Kidney (tissue), 14 donors: ENCODE measurements around the gene ATP8B2. TPM values are rescaled to one million over a fixed set of nuclear protein-coding genes. Genes with fewer than 3 reads are reported as not detected.

ENCODE experiments used
- DNase-seq, 5 donors: peaks; one replicate each; pipeline ENCODE4 v3.0.0-alpha.2; 2013 to 2020
- FAIRE-seq: peaks from 2 replicates; lab custom pipeline; 2012; peaks lifted over from hg19 to GRCh38; lab: Jason Lieb, UNC
- H3K27ac ChIP-seq, 2 donors: one replicate each; pipeline ENCODE4 v1.7.0; 2013; ENCODE audit warnings: low read depth in 2 of 2, low read length in 2 of 2, inconsistent platforms in 1 of 2
- H3K27me3 ChIP-seq: one replicate; pipeline ENCODE4 v1.7.1; 2013; ENCODE audit warnings: low read length, inconsistent platforms; ENCODE audit not compliant: control insufficient read depth, insufficient read depth
- H3K36me3 ChIP-seq, 3 donors: one replicate each; pipeline versions ENCODE4 v1.7.0 to v1.7.1; 2013; ENCODE audit warnings: low read length in 3 of 3, control low read depth in 1 of 3, inconsistent platforms in 1 of 3; ENCODE audit not compliant: insufficient read depth in 3 of 3, control insufficient read depth in 2 of 3
- H3K4me1 ChIP-seq, 3 donors: one replicate each; pipeline versions ENCODE4 v1.7.0 to v1.7.1; 2013; ENCODE audit warnings: low read length in 3 of 3, inconsistent platforms in 1 of 3, low read depth in 1 of 3; ENCODE audit not compliant: control insufficient read depth in 2 of 3, insufficient read depth in 2 of 3
- H3K4me3 ChIP-seq, 3 donors: one replicate each; pipeline versions ENCODE4 v1.7.0 to v1.8.1; 2013; ENCODE audit warnings: low read length in 3 of 3, control low read depth in 1 of 3, inconsistent platforms in 1 of 3
- H3K9ac ChIP-seq, 3 donors: one replicate each; pipeline versions ENCODE4 v1.7.0 to v1.7.1; 2013; ENCODE audit warnings: low read length in 3 of 3, control low read depth in 1 of 3, inconsistent platforms in 1 of 3
- H3K9me3 ChIP-seq, 3 donors: one replicate each; pipeline versions ENCODE4 v1.7.0 to v1.7.1; 2013; ENCODE audit warnings: low read length in 3 of 3, control low read depth in 1 of 3, inconsistent platforms in 1 of 3; ENCODE audit not compliant: control insufficient read depth in 2 of 3, insufficient read depth in 1 of 3
- CTCF ChIP-seq: IDR thresholded peaks from 3 replicates; pipeline ENCODE4 v1.5.1; 2012; ENCODE audit warnings: mild to moderate bottlenecking, moderate library complexity, borderline replicate concordance; ENCODE audit not compliant: insufficient read depth; ENCODE audit errors: extremely low read depth
- intact Hi-C: fragments of 100-400 bp; cut with DNase I; formaldehyde crosslinking; loops from one replicate; pipeline ENCODE4 v1.11.1; 2022
- polyA plus RNA-seq: library from polyadenylated mRNA; stranded (reverse); fragments of 350-450 nt; fragmentation: Illumina TruSeq; extraction: RNeasy Lipid Tissue Mini Kit (QIAGEN cat#74804); gene quantifications from one replicate; pipeline ENCODE4 v1.2.3, GENCODE V29; 2014; ENCODE audit warnings: low read depth, low replicate concordance; ENCODE audit not compliant: insufficient read depth
- total RNA-seq: library from RNA; stranded (reverse); fragmentation: NEBNext Ultra II Directional; extraction: Animal tissue kit (Norgen Biotek cat#: 25700); gene quantifications from one replicate; pipeline ENCODE4 v1.2.1, GENCODE V29; 2021
- donor health status: control.
- donor health status: control.
- donor health status: control.
- donor health status: control.
- donor health status: control.
- donor health status: DM: yes; HTN: yes; CAD: no.
- donor health status: Normal renal cell carcinoma (clear cell type).

ATP8B2 gene
- total and polyA plus RNA-seq, 2 donors from 2014 or later = 6.2 to 40.9 TPM

- FAIRE-seq (no peak), DNase-seq (no peak)
- no peak overlapping the region for H3K27ac ChIP-seq
- H3K9me3 ChIP-seq = no peaks in the 10 kb centered on the region
- peaks cover 0 to 1% (median 0%) of the 10 kb centered on the region in 3 donors for H3K4me1 ChIP-seq
- TF ChIP-seq CTCF = no peak
- no peak overlapping the region for H3K9ac ChIP-seq
- H3K4me3 ChIP-seq = no peak overlapping the region
- intact Hi-C loops = no loop called here
- no peaks in the 10 kb centered on the region for H3K36me3 ChIP-seq
- H3K27me3 ChIP-seq = no peaks in the 10 kb centered on the region
Measured at GRCh38 chr1:154398678-154399077, 73.4 kb downstream of the ATP8B2 start.

GRCh38 chr1:154400381-154400801 lies 75.1 kb downstream of the ATP8B2 start:
- Histone ChIP-seq H3K27ac (no peak overlapping the region), H3K27me3 (peaks cover 4% of the 10 kb centered on the region), H3K4me1 (peaks cover 0 to 8% (median 3%) of the 10 kb centered on the region in 3 donors), H3K4me3 (no peak overlapping the region), H3K9me3 (no peaks in the 10 kb centered on the region), H3K9ac (no peak overlapping the region), H3K36me3 (no peaks in the 10 kb centered on the region)
- no peak for DNase-seq
- intact Hi-C loops = no loop called here
- FAIRE-seq = no peak
- no peak for TF ChIP-seq CTCF

Other genes with a start within 250 kb of the ATP8B2 start
- gene NUP210L, start 170.5 kb upstream of the ATP8B2 start, total RNA-seq = 0.06 TPM
- gene NUP210L, start 170.5 kb upstream of the ATP8B2 start, polyA plus RNA-seq = not detected
- gene TPM3, start 133.4 kb upstream of the ATP8B2 start, total RNA-seq = 315 TPM
- 156 TPM for gene TPM3, start 133.4 kb upstream of the ATP8B2 start, polyA plus RNA-seq
- not detected for gene CFAP141, start 119.2 kb upstream of the ATP8B2 start, total RNA-seq
- not detected for gene CFAP141, start 119.2 kb upstream of the ATP8B2 start, polyA plus RNA-seq
- 131 TPM for gene UBAP2L, start 104.6 kb upstream of the ATP8B2 start, total RNA-seq
- 46.2 TPM for gene UBAP2L, start 104.6 kb upstream of the ATP8B2 start, polyA plus RNA-seq
- gene HAX1, start 52.9 kb upstream of the ATP8B2 start, total RNA-seq = 74.8 TPM
- gene HAX1, start 52.9 kb upstream of the ATP8B2 start, polyA plus RNA-seq = 153 TPM
- gene AQP10, start 4.4 kb upstream of the ATP8B2 start, total RNA-seq = not detected
- not detected for gene AQP10, start 4.4 kb upstream of the ATP8B2 start, polyA plus RNA-seq
- gene IL6R, start 79.8 kb downstream of the ATP8B2 start, total RNA-seq = 33.0 TPM
- 6.2 TPM for gene IL6R, start 79.8 kb downstream of the ATP8B2 start, polyA plus RNA-seq
- 4.7 TPM for gene TDRD10, start 176.7 kb downstream of the ATP8B2 start, total RNA-seq
- gene TDRD10, start 176.7 kb downstream of the ATP8B2 start, polyA plus RNA-seq = 2.3 TPM
- 18.1 TPM for gene SHE, start 176.9 kb downstream of the ATP8B2 start, total RNA-seq
- gene SHE, start 176.9 kb downstream of the ATP8B2 start, polyA plus RNA-seq = 7.6 TPM
- gene UBE2Q1, start 233.1 kb downstream of the ATP8B2 start, total RNA-seq = 77.6 TPM
- 72.3 TPM for gene UBE2Q1, start 233.1 kb downstream of the ATP8B2 start, polyA plus RNA-seq
- gene CHRNB2, start 242.3 kb downstream of the ATP8B2 start, total RNA-seq = 0.60 TPM
- not detected for gene CHRNB2, start 242.3 kb downstream of the ATP8B2 start, polyA plus RNA-seq